Lower leg skin (tissue), 4 donors: ENCODE measurements around the gene OR6C1. TPM values are rescaled to one million over a fixed set of nuclear protein-coding genes. Genes with fewer than 3 reads are reported as not detected.
"Not testable (repeated sequence)": the region's sequence is repeated elsewhere in the genome, so short reads cannot be mapped to it uniquely, and the experiment has no call there.

Experiments
- DNase-seq, 2 donors: peaks; one replicate each; pipeline ENCODE4 v3.0.0-alpha.2; 2019; ENCODE audit warnings: low spot score in 2 of 2
- H3K4me3 ChIP-seq: fragments of 200-600 bp; sonication (generic); 2 replicates; pipeline ENCODE4 v1.5.1; 2017; ENCODE audit warnings: mild to moderate bottlenecking, low read depth; ENCODE audit not compliant: poor library complexity, severe bottlenecking
- POLR2A ChIP-seq, 2 donors: fragments of 450-650 bp; IDR thresholded peaks; one replicate each; pipeline ENCODE4 v1.6.1; 2016 to 2017; ENCODE audit warnings: antibody characterized with exemption in 2 of 2, mild to moderate bottlenecking in 1 of 2, moderate library complexity in 1 of 2
- WGBS, 2 donors: methylation state at CpG; one replicate each; pipeline ENCODE4 v1.1.5; 2018; 5-methylcytosine and 5-hydroxymethylcytosine counted together
- intact Hi-C: fragments of 100-400 bp; cut with DNase I; formaldehyde crosslinking; loops from one replicate; pipeline ENCODE4 v1.15.0; 2023; ENCODE audit warnings: low total_unique reads
- total RNA-seq, 4 donors: library from RNA; depleted of rRNA; stranded (reverse); fragments of >200 nt; gene quantifications; one replicate each; pipeline ENCODE4 v1.1.0, GENCODE V29; 2016
- TF ChIP-seq, protein P1 (sequence below), 3 donors: fragments of 450-650 bp; IDR thresholded peaks; one replicate each; pipeline ENCODE4 v1.5.1; 2016; ENCODE audit warnings: antibody characterized with exemption in 3 of 3, mild to moderate bottlenecking in 3 of 3, moderate library complexity in 2 of 3

OR6C1 gene
- total RNA-seq, 4 donors from 2014 or later = not detected

DNA sequence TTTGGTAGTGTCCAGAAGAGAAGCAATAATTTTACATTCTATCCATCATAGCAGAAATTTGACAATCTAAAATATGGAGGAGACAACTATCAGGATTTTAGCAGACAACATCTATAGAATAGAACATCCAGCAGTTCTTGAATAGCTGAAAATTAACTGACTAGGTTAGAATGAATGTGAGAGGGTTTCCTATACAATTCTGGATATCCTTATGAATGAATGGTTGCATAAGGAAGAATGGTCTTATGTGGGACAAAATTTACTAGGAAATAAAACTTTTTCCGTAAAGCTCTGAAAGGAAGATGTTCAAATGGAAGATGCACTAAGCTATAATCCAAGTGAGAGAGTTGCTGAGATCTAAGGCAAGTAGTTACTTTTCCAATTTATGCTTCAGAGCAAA is 16.3 kb downstream of the OR6C1 start, which contains the start of gene OR6C3:
Gene OR6C3, plus strand, starts transcription at position 301 of the 400 bp plus-strand sequence. CDS start 955 bp downstream, outside the sequence.
- WGBS, 2 donors = 85 to 98% methylated on average over 1 of the region's 1 CpG
- DNase-seq = no peak
- TF ChIP-seq, protein P1, sequence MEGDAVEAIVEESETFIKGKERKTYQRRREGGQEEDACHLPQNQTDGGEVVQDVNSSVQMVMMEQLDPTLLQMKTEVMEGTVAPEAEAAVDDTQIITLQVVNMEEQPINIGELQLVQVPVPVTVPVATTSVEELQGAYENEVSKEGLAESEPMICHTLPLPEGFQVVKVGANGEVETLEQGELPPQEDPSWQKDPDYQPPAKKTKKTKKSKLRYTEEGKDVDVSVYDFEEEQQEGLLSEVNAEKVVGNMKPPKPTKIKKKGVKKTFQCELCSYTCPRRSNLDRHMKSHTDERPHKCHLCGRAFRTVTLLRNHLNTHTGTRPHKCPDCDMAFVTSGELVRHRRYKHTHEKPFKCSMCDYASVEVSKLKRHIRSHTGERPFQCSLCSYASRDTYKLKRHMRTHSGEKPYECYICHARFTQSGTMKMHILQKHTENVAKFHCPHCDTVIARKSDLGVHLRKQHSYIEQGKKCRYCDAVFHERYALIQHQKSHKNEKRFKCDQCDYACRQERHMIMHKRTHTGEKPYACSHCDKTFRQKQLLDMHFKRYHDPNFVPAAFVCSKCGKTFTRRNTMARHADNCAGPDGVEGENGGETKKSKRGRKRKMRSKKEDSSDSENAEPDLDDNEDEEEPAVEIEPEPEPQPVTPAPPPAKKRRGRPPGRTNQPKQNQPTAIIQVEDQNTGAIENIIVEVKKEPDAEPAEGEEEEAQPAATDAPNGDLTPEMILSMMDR (IDR thresholded peaks at IDR 0.05) = no peak
- no peak for TF ChIP-seq POLR2A (IDR thresholded peaks at IDR 0.05)
- intact Hi-C loops = no loop called here
- no peak within 1 kb of the TSS for H3K4me3 ChIP-seq

DNA sequence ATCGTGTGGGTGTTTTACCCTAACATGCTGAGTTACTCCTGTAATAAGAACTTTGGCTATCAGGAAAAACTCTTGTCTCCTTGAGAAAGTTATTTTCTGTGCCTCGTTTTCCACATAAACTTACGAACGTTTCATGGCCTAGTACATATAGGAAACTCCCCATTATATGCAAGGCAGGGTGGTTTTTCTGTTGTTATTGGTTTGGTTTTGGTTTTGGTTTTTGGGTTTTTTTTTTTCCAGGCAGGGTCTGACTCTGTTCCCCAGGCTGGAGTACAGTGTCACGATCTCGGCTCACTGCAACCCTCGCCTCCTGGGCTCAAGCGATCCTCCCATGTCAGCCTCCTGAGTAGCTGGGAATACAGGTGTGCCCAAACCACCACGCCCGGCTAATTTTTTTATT is 21.9 kb downstream of the OR6C1 start:
- 86 to 88% methylated on average over 10 of the region's 10 CpGs for WGBS, 2 donors
- intact Hi-C loops = no loop called here

DNA sequence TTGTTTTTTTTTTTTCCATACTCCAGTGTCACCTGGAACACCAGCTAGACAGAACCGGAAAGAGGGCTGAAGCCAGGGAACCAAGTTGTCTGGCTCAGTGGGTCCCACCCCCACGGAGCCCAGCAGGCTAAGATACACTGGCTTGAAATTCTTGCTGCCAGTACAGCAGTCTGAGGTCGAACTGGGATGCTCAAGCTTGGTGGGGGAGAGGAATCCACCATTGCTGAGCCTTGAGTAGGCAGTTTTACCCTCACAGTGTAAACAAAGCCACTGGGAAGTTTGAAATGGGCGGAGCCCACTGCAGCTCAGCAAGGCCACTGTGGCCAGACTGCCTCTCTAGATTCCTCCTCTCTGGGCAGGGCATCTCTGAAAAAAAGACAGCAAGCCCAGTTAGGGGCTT is 41.2 kb downstream of the OR6C1 start:
- DNase-seq, intact Hi-C loops, H3K4me3 ChIP-seq: not testable (repeated sequence)
- WGBS, 2 donors = 65 to 74% methylated on average over 4 of the region's 4 CpGs

More for the DNA sequence above, 21.9 kb downstream of the OR6C1 start:
- DNase-seq = no peak
- no peak for TF ChIP-seq POLR2A (IDR thresholded peaks at IDR 0.05)
- TF ChIP-seq, protein P1 (IDR thresholded peaks at IDR 0.05) = no peak
- no peak overlapping the region for H3K4me3 ChIP-seq

DNA sequence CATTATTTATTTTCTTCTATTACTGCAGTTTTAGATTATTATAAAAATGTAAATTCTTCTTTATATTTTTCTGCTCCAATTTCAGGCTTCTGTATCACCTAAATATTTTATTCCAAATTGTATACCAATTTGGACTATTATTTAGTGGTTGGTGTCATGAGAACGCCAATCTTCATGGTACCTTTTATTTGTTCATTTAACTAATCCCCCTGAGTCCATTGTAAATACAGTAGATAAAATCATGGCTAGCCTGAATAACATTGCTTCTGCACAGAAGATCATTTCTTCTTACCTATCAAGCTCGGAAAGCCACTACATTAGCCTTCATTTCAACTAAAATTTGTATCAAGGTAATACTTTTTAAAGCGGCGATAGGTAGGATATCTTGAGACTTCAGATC is 48.5 kb downstream of the OR6C1 start, which contains the start of gene OR6C75:
Gene OR6C75, plus strand, starts transcription at position 301 of the 400 bp plus-strand sequence. CDS start 2,136 bp downstream, outside the sequence.
- WGBS, 2 donors = 91 to 92% methylated on average over 4 of the region's 4 CpGs
- H3K4me3 ChIP-seq = no peak within 1 kb of the TSS
- intact Hi-C loops = no loop called here
- TF ChIP-seq POLR2A (IDR thresholded peaks at IDR 0.05) = no peak
- TF ChIP-seq, protein P1 (IDR thresholded peaks at IDR 0.05) = no peak
- DNase-seq = no peak

DNA sequence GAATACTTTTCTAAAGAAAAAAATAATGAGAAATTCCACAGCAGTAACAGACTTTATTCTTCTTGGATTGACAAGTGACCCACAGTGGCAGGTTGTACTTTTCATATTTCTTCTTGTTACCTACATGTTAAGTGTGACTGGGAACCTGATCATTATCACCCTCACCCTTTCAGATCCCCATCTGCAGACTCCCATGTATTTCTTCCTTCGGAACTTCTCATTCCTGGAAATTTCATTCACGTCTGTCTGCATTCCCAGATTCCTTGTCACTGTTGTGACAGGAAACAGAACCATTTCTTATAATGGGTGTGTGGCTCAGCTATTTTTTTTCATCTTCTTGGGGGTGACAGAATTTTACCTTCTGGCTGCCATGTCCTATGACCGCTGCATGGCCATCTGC is 50.9 kb downstream of the OR6C1 start:
- no peak for DNase-seq
- 69 to 79% methylated on average over 3 of the region's 3 CpGs for WGBS, 2 donors
- intact Hi-C loops = no loop called here
- no peak overlapping the region for H3K4me3 ChIP-seq
- no peak for TF ChIP-seq POLR2A (IDR thresholded peaks at IDR 0.05)
- TF ChIP-seq, protein P1 (IDR thresholded peaks at IDR 0.05) = no peak

Other genes starting within 250 kb of the OR6C1 start
- gene OR9K2, start 187.9 kb upstream of the OR6C1 start, total RNA-seq = not detected
- not detected for gene OR10A7, start 93.3 kb upstream of the OR6C1 start, total RNA-seq
- not detected for gene OR6C74, start 69.7 kb upstream of the OR6C1 start, total RNA-seq
- gene OR6C6, start 17.8 kb upstream of the OR6C1 start, total RNA-seq = not detected
- not detected for gene OR6C3, start 16.4 kb downstream of the OR6C1 start, total RNA-seq
- gene OR6C75, start 48.6 kb downstream of the OR6C1 start, total RNA-seq = not detected
- not detected for gene OR6C65, start 86.2 kb downstream of the OR6C1 start, total RNA-seq
- gene OR6C76, start 111.9 kb downstream of the OR6C1 start, total RNA-seq = not detected
- gene OR6C2, start 129.7 kb downstream of the OR6C1 start, total RNA-seq = not detected
- gene OR6C70, start 155.8 kb downstream of the OR6C1 start, total RNA-seq = not detected
- not detected for gene OR6C68, start 178.0 kb downstream of the OR6C1 start, total RNA-seq
- not detected for gene OR6C4, start 235.3 kb downstream of the OR6C1 start, total RNA-seq